ENCODE results near the gene RFNG. TPM values are rescaled to one million over a fixed set of nuclear protein-coding genes. Genes with fewer than 3 reads are reported as not detected.

Gene RFNG
- polyA plus RNA-seq, 1 donor (not counting 4 experiments of a cell fraction or from before 2014, with no cell fraction given): 10.2 TPM

GRCh38 chr17:82062076-82062983 lies 10.7 kb upstream of the RFNG start:
- Histone ChIP-seq H3K9me3 (ENCODE audit: control insufficient read depth, low read depth, low read length) (no peaks in the 10 kb centered on the region), H3K36me3 (ENCODE audit: control insufficient read depth in 2 of 2, extremely low read depth in 1 of 2, insufficient read depth in 2 of 2, low read length in 2 of 2) (peaks cover 20 to 30% of the 10 kb centered on the region in 2 experiments), H3K4me1 (ENCODE audit: control insufficient read depth, extremely low read depth, insufficient read depth, low read length) (peaks cover 13% of the 10 kb centered on the region), H3K4me3 (ENCODE audit: control insufficient read depth in 2 of 3, extremely low read depth in 1 of 3, insufficient read depth in 2 of 3, low read depth in 1 of 3, low read length in 3 of 3) (no peak overlapping the region), H3K9me1 (ENCODE audit: control insufficient read depth, extremely low read depth, insufficient read depth, low read length) (no peaks in the 10 kb centered on the region), H3K9ac (ENCODE audit: control insufficient read depth, extremely low read depth, insufficient read depth, low read length) (no peak overlapping the region), H2AFZ (ENCODE audit: control insufficient read depth, low read length) (no peak overlapping the region), H3K79me2 (ENCODE audit: control insufficient read depth, insufficient read depth, low read length) (peaks cover 20% of the 10 kb centered on the region), H3K4me2 (ENCODE audit: control insufficient read depth, extremely low read depth, insufficient read depth, low read depth, low read length) (no peak overlapping the region), H4K20me1 (ENCODE audit: control insufficient read depth, extremely low read depth, insufficient read depth, low read length) (peaks cover 9% of the 10 kb centered on the region), H3K27me3 (ENCODE audit: control insufficient read depth, extremely low read depth, insufficient read depth, low read length) (no peaks in the 10 kb centered on the region), H3K27ac (ENCODE audit: control insufficient read depth, insufficient read depth, low read length) (no peak overlapping the region)
- DNase-seq (ENCODE audit: low read depth, low spot score) (no peak), FAIRE-seq (no peak)
- dilution Hi-C loops (cut with MboI; ENCODE audit: extremely low pct_ligation_motif_present, low sequenced_read_pairs): no loop called here
- TF ChIP-seq EZH2 (IDR thresholded peaks at IDR 0.05; ENCODE audit: low read length): no peak
- no peak for TF ChIP-seq CTCF (optimal IDR thresholded peaks at IDR 0.05 in 1 of 3, IDR thresholded peaks at IDR 0.05 in 1 of 3, conservative IDR thresholded peaks at IDR 0.05 in 1 of 3; ENCODE audit: extremely low read depth in 1 of 3, insufficient read depth in 2 of 3, low read length in 3 of 3)

DNA sequence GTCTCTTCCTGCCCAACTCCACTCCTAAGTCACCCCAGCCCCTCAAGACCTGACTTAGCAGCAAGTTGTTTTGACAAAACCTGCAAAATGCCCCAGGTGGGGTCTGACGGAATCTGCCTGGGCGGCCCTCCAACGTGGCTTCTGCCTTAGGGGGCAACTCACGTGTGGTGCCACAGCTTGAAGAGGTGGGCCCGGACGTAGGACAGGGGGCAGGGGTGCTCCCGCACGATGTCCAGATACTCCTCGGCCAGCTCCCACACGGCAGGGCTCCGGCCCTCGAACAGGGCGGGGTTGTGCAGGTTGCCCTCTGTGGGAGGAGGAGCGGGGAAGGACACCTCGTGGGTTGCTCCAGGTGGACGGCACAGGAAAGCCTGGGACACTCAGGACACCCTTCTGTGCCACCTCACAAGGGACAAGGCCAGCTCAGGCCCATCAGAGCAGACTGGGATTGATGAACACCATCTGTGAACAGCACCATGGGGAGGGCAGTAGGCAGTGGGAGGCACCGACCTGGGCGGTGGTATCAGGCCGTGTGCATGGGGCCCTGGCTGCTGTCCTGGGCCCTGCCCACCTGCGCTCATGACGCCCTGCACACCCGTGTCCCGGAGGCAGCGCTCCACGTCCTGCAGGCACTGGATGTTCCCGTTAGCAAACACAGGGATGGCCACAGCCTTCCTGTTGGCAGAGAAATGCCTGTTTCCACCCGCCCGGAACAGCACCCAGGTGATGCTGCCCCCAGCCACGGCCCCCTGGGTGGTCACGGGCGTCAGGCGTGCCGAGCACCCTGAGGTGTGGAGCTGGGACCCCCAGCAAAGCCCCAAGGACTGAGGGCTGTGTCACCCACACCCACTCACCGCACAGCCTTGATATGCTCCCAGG lies 9.7 kb upstream of the RFNG start:
- H3K36me3 ChIP-seq (ENCODE audit: control insufficient read depth in 2 of 2, extremely low read depth in 1 of 2, insufficient read depth in 2 of 2, low read length in 2 of 2): peaks cover 28 to 34% of the 10 kb centered on the region in 2 experiments
- no peaks in the 10 kb centered on the region for H3K9me3 ChIP-seq (ENCODE audit: control insufficient read depth, low read depth, low read length)
- H3K4me1 ChIP-seq (ENCODE audit: control insufficient read depth, extremely low read depth, insufficient read depth, low read length): peaks cover 12% of the 10 kb centered on the region
- DNase-seq (ENCODE audit: low read depth, low spot score) (no peak), FAIRE-seq (no peak)
- H2AFZ ChIP-seq (ENCODE audit: control insufficient read depth, low read length): no peak overlapping the region
- H3K9ac ChIP-seq (ENCODE audit: control insufficient read depth, extremely low read depth, insufficient read depth, low read length): no peak overlapping the region
- H3K4me2 ChIP-seq (ENCODE audit: control insufficient read depth, extremely low read depth, insufficient read depth, low read depth, low read length): no peak overlapping the region
- peaks cover 20% of the 10 kb centered on the region for H3K79me2 ChIP-seq (ENCODE audit: control insufficient read depth, insufficient read depth, low read length)
- no peaks in the 10 kb centered on the region for H3K27me3 ChIP-seq (ENCODE audit: control insufficient read depth, extremely low read depth, insufficient read depth, low read length)
- H3K4me3 ChIP-seq (ENCODE audit: control insufficient read depth in 2 of 3, extremely low read depth in 1 of 3, insufficient read depth in 2 of 3, low read depth in 1 of 3, low read length in 3 of 3): no peak overlapping the region
- dilution Hi-C loops (cut with MboI; ENCODE audit: extremely low pct_ligation_motif_present, low sequenced_read_pairs): no loop called here
- no peak overlapping the region for H3K27ac ChIP-seq (ENCODE audit: control insufficient read depth, insufficient read depth, low read length)
- peaks cover 9% of the 10 kb centered on the region for H4K20me1 ChIP-seq (ENCODE audit: control insufficient read depth, extremely low read depth, insufficient read depth, low read length)
- no peak for TF ChIP-seq CTCF (optimal IDR thresholded peaks at IDR 0.05 in 1 of 3, IDR thresholded peaks at IDR 0.05 in 1 of 3, conservative IDR thresholded peaks at IDR 0.05 in 1 of 3; ENCODE audit: extremely low read depth in 1 of 3, insufficient read depth in 2 of 3, low read length in 3 of 3)
- no peak for TF ChIP-seq EZH2 (IDR thresholded peaks at IDR 0.05; ENCODE audit: low read length)
- no peaks in the 10 kb centered on the region for H3K9me1 ChIP-seq (ENCODE audit: control insufficient read depth, extremely low read depth, insufficient read depth, low read length)

Data from keratinocyte (primary cell).